Panc1 (cell line): Measurements from ENCODE around the gene PSMA6. TPM values are rescaled to one million over a fixed set of nuclear protein-coding genes. Genes with fewer than 3 reads are reported as not detected.

Source experiments
- ATAC-seq: fragments of 200-7000 bp; cut with Tn5 transposase; 2 replicates; pipeline ENCODE4 v1.9.1; 2020; ENCODE audit warnings: mild to moderate bottlenecking, moderate library complexity
- BruUV-seq: library from RNA; stranded (reverse); fragments of 400-500 nt; replicated peaks from 2 replicates; lab custom pipeline; 2021; lab: Mats Ljungman, UMichigan
- CTCF ChIA-PET: fragments of 300-600 bp; sonication (Branson Sonifier 250); formaldehyde crosslinking; loops from one replicate; lab custom pipeline; 2022; ENCODE audit warnings: antibody characterized with exemption; lab: Charles Lee
- POLR2A ChIA-PET: fragments of 300-600 bp; sonication (Branson Sonifier 250); formaldehyde crosslinking; loops from one replicate; lab custom pipeline; 2022; ENCODE audit warnings: antibody characterized with exemption; lab: Charles Lee
- DNase-seq: peaks from one replicate; pipeline ENCODE4 v3.0.0-alpha.2; 2010; ENCODE audit warnings: low read depth, low spot score
- H3K27ac ChIP-seq: 2 replicates; pipeline ENCODE4 v1.5.1; 2011; ENCODE audit warnings: mild to moderate bottlenecking, low read length, inconsistent platforms
- H3K27me3 ChIP-seq: fragments of 200-500 bp; sonication (Bioruptor generic); 2 replicates; pipeline ENCODE4 v1.6.0; 2014; ENCODE audit warnings: low read length, inconsistent platforms; ENCODE audit not compliant: control insufficient read depth, insufficient read depth
- H3K36me3 ChIP-seq: fragments of 200-500 bp; sonication (Bioruptor generic); 2 replicates; pipeline ENCODE4 v1.5.1; 2014; ENCODE audit warnings: inconsistent platforms, mild to moderate bottlenecking, low read length, moderate library complexity; ENCODE audit not compliant: control insufficient read depth, insufficient read depth
- H3K4me1 ChIP-seq: 2 replicates; pipeline ENCODE4 v1.5.1; 2011; ENCODE audit warnings: inconsistent platforms, mild to moderate bottlenecking, low read length, moderate library complexity; ENCODE audit not compliant: control insufficient read depth, insufficient read depth
- H3K4me3 ChIP-seq, 2 experiments: 2 replicates each; pipeline ENCODE4 v1.5.1; 2011 to 2012; ENCODE audit warnings: low read depth in 2 of 2, low read length in 2 of 2, mild to moderate bottlenecking in 2 of 2, inconsistent platforms in 1 of 2, moderate library complexity in 1 of 2
- H3K9me3 ChIP-seq: fragments of 200-500 bp; sonication (Bioruptor generic); 2 replicates; pipeline ENCODE4 v1.5.1; 2014; ENCODE audit warnings: low read depth, mild to moderate bottlenecking, inconsistent platforms, low read length, moderate library complexity; ENCODE audit not compliant: control insufficient read depth, insufficient read depth
- CTCF ChIP-seq: fragments of 450-650 bp; IDR thresholded peaks from 2 replicates; pipeline ENCODE4 v1.5.1; 2017; ENCODE audit warnings: mild to moderate bottlenecking
- POLR2AphosphoS5 ChIP-seq: IDR thresholded peaks from 2 replicates; pipeline ENCODE4 v1.6.1; 2012; ENCODE audit warnings: mild to moderate bottlenecking, low read depth, low read length, moderate library complexity
- SIN3A ChIP-seq: IDR thresholded peaks from 2 replicates; pipeline ENCODE4 v1.6.1; 2012; ENCODE audit warnings: low read depth, mild to moderate bottlenecking, low read length, moderate library complexity, borderline replicate concordance; ENCODE audit not compliant: insufficient read depth
- TCF7L2 ChIP-seq: IDR thresholded peaks from 2 replicates; pipeline ENCODE4 v1.6.1; 2011; ENCODE audit warnings: mild to moderate bottlenecking, low read depth, low read length, inconsistent platforms
- in situ Hi-C: cut with HindIII; loops from 2 replicates; pipeline ENCODE4 v1.10.0; 2016; ENCODE audit warnings: low sequenced_read_pairs, low pct_unique_long_range_greater_than_20kb
- intact Hi-C: fragments of 100-400 bp; cut with micrococcal nuclease; formaldehyde crosslinking; loops from one replicate; pipeline ENCODE4 v1.10.0; 2022; ENCODE audit not compliant: unreplicated experiment
- total RNA-seq: library from RNA; stranded (reverse); gene quantifications from one replicate; pipeline ENCODE4 v1.2.1, GENCODE V29; 2021; ENCODE audit not compliant: unreplicated experiment
- TF ChIP-seq, protein P1 (sequence below), 2 experiments: IDR thresholded peaks; 2 replicates each; pipeline ENCODE4 v1.6.1; 2011 to 2012; ENCODE audit warnings: low read depth in 2 of 2, control low read depth in 1 of 2, low read length in 1 of 2, mild to moderate bottlenecking in 1 of 2, moderate library complexity in 1 of 2; ENCODE audit not compliant: insufficient read depth in 1 of 2

PSMA6 gene
- total RNA-seq, 1 experiment from 2014 or later: 197 TPM

DNA sequence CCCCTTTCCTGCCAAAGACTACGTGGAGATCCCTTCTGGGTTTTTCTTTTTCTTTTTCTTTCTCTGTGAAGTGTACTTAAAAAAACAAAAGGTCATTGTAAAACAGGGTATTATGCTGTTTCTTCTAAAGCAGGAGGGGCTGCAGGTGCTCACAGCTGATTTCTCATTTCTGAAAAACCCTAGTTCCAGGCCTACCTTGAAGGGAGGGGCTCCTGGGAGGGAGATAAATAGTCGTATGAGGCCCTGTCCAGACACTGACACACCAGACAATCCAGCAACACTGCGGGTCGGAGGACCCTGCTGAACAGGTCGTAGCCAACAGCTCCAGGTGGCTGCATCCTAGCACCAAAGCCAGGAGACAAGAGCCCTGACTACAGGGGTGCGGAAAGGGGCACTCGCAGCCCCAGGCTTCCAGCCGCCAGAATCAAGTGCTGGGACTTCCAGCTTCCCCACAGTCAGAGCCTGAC lies 41.1 kb downstream of the PSMA6 start:
- TF ChIP-seq TCF7L2 (no peak), SIN3A (no peak), POLR2AphosphoS5 (no peak), CTCF (no peak)
- TF ChIP-seq, protein P1, sequence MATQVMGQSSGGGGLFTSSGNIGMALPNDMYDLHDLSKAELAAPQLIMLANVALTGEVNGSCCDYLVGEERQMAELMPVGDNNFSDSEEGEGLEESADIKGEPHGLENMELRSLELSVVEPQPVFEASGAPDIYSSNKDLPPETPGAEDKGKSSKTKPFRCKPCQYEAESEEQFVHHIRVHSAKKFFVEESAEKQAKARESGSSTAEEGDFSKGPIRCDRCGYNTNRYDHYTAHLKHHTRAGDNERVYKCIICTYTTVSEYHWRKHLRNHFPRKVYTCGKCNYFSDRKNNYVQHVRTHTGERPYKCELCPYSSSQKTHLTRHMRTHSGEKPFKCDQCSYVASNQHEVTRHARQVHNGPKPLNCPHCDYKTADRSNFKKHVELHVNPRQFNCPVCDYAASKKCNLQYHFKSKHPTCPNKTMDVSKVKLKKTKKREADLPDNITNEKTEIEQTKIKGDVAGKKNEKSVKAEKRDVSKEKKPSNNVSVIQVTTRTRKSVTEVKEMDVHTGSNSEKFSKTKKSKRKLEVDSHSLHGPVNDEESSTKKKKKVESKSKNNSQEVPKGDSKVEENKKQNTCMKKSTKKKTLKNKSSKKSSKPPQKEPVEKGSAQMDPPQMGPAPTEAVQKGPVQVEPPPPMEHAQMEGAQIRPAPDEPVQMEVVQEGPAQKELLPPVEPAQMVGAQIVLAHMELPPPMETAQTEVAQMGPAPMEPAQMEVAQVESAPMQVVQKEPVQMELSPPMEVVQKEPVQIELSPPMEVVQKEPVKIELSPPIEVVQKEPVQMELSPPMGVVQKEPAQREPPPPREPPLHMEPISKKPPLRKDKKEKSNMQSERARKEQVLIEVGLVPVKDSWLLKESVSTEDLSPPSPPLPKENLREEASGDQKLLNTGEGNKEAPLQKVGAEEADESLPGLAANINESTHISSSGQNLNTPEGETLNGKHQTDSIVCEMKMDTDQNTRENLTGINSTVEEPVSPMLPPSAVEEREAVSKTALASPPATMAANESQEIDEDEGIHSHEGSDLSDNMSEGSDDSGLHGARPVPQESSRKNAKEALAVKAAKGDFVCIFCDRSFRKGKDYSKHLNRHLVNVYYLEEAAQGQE (IDR thresholded peaks at IDR 0.05; ENCODE audit: insufficient read depth in 1 of 2, low read depth in 2 of 2, low read length in 1 of 2): no peak
- no TSS peak for BruUV-seq
- H3K9me3 ChIP-seq: no peaks in the 10 kb centered on the region
- H3K4me1 ChIP-seq: peaks cover 56% of the 10 kb centered on the region
- POLR2A ChIA-PET: no interaction called here
- no peaks in the 10 kb centered on the region for H3K36me3 ChIP-seq
- CTCF ChIA-PET: interaction anchor here (0.5 to 0.7 kb wide), 2 partner anchors 85 to 244 kb away, joined by 4 to 5 read pairs; no protein-coding TSS in a partner anchor
- ATAC-seq: no peak
- in situ Hi-C loops: no loop called here
- H3K27ac ChIP-seq: peak overlapping the region; percentile 75
- H3K27me3 ChIP-seq: no peaks in the 10 kb centered on the region
- DNase-seq: no peak
- no peak overlapping the region for H3K4me3 ChIP-seq
- intact Hi-C loops: no loop called here

DNA sequence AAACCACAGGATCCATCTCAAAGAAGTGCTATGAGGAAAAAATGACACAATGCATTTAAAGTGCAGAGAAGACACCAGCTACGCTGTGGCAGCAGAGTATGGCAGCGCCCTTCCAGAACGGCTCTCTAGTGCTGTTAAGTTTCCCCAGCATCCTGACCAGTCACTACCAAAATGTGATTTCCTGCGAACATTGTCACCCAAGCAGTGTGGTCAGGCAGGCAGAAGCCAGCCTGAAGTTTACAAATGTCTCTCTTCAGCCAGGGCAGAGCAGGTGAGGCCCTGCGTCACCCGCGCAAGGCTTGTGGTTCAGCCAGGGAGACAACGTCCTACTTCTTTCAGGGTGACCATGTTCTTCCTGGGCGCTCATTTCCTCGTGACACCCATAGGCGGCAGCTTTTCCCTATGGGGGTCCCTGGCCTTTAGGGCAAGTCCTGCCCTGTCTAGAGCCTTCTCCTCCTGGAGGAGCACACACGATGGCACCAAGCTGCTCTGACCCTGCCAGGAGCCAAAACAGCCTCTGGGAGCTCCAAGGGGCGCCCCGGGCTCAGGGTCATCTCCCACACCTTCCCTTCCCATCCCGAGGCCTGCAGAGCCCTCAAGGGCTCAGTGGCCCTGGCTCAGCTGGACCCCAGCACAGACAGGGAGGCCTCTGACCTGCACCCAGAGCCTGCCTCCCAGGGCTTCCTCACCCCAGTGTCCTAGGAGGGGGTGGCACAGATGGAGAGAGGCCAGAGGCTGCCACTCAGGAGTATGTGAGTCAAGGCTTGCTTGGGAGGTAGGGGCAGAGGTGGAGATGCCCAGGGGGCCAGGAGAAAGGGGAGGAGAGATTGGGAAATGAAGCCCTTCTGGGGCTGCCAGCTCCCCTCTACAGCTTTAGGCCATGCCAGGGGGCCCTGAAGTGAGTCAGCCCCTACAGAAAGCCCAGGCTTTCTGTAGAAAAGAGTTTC lies 41.9 kb downstream of the PSMA6 start:
- no TSS peak for BruUV-seq
- intact Hi-C loops (no loop called here), in situ Hi-C loops (no loop called here)
- ChIA-PET CTCF (interaction anchor here (0.7 kb wide), 1 partner anchor 244 kb away, joined by 4 read pairs; no protein-coding TSS in a partner anchor), POLR2A (no interaction called here)
- no peak overlapping the region for H3K4me3 ChIP-seq
- DNase-seq: no peak
- H3K27ac ChIP-seq: peak overlapping the region; percentile 75
- H3K27me3 ChIP-seq: no peaks in the 10 kb centered on the region
- no peaks in the 10 kb centered on the region for H3K36me3 ChIP-seq
- TF ChIP-seq SIN3A: no peak
- no peak for TF ChIP-seq TCF7L2
- TF ChIP-seq, protein P1 (IDR thresholded peaks at IDR 0.05; ENCODE audit: insufficient read depth in 1 of 2, low read depth in 2 of 2, low read length in 1 of 2): no peak
- no peak; the same call in 1 of the 2 replicates for TF ChIP-seq CTCF
- no peak for TF ChIP-seq POLR2AphosphoS5
- peaks cover 57% of the 10 kb centered on the region for H3K4me1 ChIP-seq
- no peaks in the 10 kb centered on the region for H3K9me3 ChIP-seq
- ATAC-seq: no peak
